ENCODE results near the gene BTBD7. TPM values are rescaled to one million over a fixed set of nuclear protein-coding genes. Genes with fewer than 3 reads are reported as not detected.

The BTBD7 gene
- total RNA-seq, 1 experiment from 2014 or later = 12.7 TPM

DNA sequence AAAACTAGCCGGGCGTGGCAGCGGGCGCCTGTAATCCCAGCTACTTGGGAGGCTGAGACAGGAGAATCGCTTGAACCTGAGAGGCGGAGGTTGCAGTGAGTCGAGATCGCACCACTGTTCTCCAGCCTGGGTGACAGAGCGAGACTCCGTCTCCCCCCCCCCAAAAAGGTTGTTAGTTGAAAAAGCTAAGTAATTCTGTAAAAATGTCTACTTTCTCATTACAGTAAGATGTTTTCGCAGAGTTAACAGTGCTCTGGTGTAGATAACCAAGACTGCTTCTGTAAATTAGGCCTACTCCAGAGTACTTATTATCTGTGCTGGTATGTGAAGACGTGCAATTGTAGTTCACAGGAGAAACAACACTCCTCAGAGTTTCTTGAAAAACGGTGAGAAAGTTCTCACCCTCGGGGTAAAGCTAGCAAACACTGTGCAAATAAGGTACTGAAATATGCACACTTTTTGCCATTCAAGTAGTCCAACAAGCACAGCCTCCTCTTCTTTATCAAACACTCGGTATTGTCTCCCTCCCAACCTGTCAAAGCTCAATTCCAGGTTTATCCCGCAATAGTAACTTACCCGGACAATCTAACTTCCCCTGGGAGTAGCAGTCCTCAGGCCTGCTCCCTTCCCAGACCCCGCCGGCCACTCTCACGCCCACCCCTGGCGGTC, 974 bp downstream of the BTBD7 start:
- peak; percentile 29 for DNase-seq (ENCODE audit: low spot score)
- in situ Hi-C loops (cut with HindIII; ENCODE audit: low sequenced_read_pairs) = no loop called here

DNA sequence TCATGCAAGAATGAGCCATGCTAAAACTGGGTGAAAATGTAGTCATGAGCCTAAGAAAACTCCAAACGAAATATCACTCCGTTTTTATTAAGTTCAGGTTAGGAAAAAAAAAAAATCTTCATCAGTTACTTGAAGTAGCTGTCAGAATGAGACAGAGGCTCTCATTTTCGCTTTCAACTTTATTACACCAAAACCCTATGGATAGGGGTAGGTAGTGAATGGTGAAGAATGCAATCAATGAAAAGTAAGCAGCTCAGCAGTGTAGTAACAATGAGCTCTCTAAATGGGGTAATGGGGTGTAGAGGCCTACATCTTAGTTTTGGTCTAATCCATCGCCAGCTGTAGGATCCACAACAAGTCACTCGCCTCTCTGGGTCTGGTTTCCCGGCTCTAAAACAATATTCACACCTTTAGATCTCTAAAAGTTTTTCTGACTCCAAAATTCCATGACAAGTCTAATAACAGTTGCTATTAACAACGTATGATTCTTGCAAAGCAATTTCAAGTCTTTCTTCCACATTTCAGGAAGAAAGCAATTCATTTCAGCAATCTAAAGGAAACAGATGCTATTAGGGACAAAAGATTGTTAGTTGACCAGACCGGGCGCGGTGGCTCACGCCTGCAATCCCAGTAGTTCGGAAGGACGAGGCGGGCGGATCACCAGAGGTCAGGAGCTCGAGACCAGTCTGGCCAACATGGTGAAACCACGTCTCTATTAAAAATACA, 1.7 kb downstream of the BTBD7 start:
- in situ Hi-C loops (cut with HindIII; ENCODE audit: low sequenced_read_pairs) = no loop called here

DNA sequence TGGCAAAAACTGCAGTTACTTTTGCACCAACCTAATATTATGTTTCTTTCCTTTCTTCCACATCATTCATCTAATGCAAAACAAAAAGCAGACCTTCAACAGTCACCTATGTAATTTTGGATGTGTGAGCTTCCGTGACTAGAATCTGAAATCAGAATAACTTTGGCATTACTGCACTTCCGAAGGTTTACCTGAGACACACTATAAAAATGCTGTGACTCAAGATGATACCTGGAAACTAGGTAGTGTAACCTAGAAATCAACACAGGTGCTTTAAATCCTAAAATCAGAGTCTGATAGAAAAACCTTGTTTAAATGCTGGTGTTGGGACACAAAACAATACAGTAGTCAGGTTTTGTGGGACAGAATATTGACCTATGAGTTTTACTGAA, 2.2 kb downstream of the BTBD7 start:
- DNase-seq (ENCODE audit: low spot score) = no peak
- in situ Hi-C loops (cut with HindIII; ENCODE audit: low sequenced_read_pairs) = no loop called here

More for the DNA sequence above, 1.7 kb downstream of the BTBD7 start:
- no peak for DNase-seq (ENCODE audit: low spot score)

DNA sequence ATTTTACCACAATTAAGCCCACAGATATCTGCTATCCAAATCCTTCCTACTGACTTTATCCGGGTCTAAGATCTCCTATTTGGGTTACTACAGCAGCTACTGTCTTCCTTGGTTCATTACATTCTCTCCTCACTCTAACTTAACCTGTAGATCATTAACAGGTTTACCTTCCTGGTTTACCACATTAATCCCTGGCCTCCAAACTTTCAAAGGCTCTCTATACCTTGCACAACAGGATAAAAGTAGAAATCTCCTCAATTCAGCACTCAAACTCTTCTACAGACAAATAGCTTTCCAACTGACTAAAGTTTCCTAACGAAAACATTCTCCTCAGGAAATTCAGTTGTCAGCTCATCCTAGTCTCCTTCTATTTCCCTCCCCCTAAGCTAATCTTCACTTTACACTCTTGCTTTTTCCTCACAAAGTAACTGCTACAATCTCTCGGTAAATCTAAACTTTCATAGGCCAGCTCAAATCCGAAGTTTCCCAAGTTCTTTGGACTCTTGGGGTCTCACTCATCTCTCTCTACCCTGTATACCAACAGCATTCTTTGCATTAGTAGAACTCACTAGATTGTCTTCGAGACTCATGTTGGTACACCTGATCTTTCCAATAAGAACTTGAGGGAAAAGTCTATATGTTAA, 2.7 kb downstream of the BTBD7 start:
- no peak for DNase-seq (ENCODE audit: low spot score)
- in situ Hi-C loops (cut with HindIII; ENCODE audit: low sequenced_read_pairs) = no loop called here

DNA sequence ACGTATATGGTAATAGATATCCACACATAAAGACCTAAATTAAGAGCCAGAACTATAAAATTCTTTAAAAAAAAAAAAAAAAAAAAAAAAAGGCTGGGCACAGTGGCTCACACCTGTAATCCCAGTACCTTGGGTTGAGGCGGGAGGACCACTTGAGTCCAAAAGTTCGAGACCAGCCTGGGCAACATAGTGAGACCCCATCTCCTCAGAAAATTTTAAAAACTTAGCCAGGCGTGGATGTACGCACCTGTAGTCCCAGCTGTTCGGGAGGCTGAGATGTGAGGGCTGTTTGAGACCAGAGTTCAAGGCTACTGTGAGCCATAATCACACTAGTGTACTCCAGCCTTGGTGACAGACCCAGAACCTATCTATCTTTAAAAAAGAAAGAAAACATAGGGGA, 4.3 kb downstream of the BTBD7 start:
- in situ Hi-C loops (cut with HindIII; ENCODE audit: low sequenced_read_pairs) = no loop called here
- DNase-seq (ENCODE audit: low spot score) = no peak

DNA sequence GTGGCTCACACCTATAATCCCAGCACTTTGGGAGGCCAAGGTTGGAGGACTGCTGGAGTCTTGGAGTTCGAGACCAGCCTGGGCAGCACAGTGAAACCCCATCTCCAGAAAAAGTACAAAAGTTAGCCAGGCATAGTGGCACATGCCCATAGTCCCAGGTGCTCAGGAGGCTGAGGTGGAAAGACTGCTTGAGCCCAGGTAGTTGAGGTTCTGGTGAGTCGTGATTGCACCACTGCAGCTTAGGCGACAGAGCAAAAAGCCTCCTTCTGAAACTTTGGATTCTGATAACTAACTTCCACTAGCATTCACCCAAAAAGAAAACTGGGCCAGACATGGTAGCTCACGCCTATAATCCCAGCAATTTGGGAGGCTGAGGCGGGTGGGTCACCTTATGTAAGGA, 6.6 kb downstream of the BTBD7 start:
- no peak for DNase-seq (ENCODE audit: low spot score)
- in situ Hi-C loops (cut with HindIII; ENCODE audit: low sequenced_read_pairs) = no loop called here

DNA sequence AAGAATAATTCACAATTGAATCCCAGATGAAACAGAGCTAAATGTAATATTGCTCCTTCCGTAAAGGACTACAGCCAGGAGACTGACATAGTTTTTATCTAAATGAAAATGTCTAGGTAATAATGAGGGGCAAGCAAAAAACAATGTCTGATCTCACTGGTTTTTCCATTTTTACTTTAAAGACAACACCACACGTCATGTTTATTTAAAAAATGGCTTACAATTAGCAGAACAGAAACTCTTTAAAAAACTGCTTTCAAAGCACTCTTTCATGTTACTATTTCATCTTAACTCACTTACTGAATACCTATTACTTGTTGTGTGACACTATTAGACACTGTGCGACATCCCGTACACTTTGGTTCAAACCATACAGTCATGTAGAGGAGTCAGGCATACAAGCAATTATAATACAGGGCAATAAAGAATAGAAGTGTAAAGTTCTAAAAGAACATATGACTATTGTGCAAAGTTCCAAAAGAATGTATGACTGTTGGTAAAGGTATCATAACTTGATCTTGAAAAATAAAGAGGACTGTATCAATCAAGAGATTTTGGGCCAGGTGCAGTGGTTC, 9.1 kb downstream of the BTBD7 start:
- no peak for DNase-seq (ENCODE audit: low spot score)
- in situ Hi-C loops (cut with HindIII; ENCODE audit: low sequenced_read_pairs) = no loop called here

DNA sequence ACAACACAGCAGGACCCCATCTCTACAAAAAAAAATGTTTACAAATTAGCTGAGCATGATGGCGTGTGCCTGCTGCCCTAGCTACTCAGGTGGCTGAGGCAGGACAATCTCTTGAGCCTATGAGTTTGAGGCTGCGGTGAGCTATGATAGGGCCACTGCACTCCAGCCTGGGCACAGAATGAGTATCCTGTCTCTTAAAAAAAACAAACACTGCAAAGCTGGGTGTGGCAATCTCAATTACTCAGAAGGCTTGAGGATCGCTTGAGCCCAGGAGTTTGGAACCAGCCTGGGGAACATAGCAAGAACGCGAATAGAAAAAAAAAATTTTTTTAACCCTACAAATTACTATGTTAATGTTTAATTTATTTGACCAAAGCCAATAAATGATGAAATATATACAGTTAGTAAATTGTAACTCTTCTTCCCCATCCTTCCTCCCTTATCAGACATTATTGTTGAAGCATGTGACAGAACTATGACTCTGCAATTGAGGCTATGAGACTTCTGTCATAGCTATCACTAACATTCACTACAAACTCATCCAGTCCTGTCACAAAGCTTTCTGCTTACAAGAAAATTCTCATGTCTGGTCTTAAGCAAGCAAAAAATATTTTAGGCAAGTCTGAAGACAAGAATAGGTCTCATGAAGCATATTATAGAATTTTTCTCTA, 9.8 kb downstream of the BTBD7 start:
- in situ Hi-C loops (cut with HindIII; ENCODE audit: low sequenced_read_pairs) = no loop called here
- DNase-seq (ENCODE audit: low spot score) = no peak

DNA sequence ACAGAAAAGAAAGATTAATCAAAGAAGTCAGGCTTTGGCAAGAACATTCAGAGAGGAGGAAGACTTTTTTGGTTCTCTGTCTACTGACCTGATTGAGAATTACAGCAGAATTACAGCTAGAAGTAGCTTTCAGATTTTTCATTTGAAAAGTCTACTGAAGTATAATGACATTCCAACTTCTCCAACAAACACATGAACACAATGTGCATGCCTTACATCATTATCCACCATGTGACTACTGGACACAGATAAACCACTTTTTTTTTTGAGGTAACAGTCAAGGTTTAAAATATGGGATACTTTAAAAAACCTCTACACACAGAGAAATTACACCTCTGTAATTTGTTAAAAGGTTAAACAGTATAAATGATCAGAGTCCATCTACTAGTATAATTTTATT, 12.3 kb downstream of the BTBD7 start:
- in situ Hi-C loops (cut with HindIII; ENCODE audit: low sequenced_read_pairs) = no loop called here

DNA sequence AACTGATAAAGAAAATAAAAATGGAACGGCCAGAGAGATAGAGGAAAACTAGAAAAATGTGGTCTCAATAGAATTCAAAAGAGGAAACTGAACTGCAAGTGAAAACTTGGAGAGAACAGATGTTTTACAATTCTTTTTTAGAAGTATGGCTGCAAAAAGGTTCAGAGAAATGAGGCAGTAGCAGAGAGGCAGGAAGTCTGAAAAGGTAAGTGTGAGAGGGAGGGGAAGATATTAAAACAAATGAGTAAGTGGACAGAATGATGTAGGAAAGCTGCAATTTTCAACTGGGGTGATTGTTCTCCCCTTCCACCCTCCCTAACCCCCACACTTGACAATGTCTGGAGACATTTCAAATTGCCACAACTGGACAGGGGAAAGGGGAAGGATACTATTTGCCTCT, 12.9 kb downstream of the BTBD7 start:
- in situ Hi-C loops (cut with HindIII; ENCODE audit: low sequenced_read_pairs) = no loop called here
- no peak for DNase-seq (ENCODE audit: low spot score)

More for the DNA sequence above, 12.3 kb downstream of the BTBD7 start:
- DNase-seq (ENCODE audit: low spot score) = no peak

DNA sequence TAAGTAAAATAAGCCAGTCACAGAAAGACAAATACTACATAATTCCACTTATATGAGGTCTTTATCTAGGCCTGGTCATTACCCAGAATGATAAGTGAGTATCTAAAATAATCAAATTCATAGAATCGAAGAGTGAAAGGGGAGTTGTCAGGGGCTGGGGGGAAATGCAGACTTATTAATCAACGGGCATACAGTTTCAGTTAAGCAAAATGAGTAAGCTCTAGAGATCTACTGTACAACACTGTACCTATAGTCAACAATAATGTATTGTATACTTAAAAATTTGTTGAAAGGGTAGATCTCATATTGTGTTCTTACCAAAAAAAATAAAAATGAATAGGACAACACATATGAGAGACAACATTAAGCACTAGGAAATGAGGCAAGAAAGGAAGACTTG, 13.3 kb downstream of the BTBD7 start:
- no peak for DNase-seq (ENCODE audit: low spot score)
- in situ Hi-C loops (cut with HindIII; ENCODE audit: low sequenced_read_pairs) = no loop called here

DNA sequence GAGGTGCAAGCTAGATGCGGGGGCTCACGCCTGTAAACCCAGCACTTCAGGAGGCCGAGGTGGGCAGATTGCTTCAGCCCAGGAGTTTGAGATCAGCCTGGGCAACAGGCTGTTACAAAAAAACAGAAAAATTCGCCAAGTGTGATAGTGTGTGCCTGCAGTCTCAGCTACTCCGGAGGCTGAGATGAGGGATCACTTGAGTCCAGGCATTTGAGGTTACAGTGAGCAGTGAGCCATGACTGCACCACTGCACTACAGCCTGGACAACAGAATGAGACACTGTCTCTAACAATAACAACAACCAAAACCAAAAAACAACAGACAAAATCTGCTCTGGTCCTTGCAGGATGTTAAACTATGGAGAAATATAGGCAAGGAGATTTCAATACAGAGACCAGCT, 13.9 kb downstream of the BTBD7 start:
- DNase-seq (ENCODE audit: low spot score) = no peak
- in situ Hi-C loops (cut with HindIII; ENCODE audit: low sequenced_read_pairs) = no loop called here

DNA sequence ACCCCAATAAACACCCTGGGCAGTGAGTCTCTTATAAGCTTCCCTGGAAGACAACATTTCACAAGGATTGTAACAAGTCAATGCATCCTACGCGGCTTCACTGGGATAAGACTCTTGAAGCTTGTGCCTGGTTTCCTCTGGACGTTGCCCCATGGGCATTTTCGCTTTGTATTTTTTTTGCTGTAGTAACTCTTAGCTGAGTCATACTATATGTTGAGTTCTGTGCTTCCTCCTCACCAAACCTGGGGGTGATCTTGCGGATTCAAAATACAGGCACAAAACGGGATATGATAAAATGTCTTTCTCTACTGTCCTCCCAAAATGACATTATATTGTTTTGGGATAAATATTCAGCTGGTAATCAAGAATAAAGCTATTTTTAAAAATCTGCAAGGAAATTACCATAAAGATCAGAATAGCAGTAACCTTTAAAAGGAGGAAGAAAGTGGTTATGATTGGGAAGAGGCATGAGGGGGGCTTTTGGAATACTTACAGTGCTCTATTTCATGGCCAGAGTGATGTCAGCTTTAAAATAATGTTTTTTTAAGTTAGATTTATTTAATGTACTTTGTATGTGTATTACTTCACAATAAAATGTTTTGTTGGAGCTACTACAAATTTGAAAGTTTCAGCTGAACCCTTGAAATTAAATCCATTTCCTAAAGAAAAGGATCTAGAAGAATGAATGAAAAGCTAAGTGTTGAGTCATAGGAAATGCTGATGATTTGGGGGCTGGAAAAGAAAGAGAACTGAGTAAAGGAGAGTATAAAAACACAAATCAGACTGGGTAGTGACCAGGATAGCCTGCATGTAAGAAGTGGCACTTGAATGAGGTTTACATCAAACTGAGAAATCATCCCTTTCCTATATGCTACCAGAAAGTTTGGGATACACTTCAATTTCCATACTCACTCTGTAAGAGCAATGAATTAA, 14.7 kb downstream of the BTBD7 start:
- no peak for DNase-seq (ENCODE audit: low spot score)

DNA sequence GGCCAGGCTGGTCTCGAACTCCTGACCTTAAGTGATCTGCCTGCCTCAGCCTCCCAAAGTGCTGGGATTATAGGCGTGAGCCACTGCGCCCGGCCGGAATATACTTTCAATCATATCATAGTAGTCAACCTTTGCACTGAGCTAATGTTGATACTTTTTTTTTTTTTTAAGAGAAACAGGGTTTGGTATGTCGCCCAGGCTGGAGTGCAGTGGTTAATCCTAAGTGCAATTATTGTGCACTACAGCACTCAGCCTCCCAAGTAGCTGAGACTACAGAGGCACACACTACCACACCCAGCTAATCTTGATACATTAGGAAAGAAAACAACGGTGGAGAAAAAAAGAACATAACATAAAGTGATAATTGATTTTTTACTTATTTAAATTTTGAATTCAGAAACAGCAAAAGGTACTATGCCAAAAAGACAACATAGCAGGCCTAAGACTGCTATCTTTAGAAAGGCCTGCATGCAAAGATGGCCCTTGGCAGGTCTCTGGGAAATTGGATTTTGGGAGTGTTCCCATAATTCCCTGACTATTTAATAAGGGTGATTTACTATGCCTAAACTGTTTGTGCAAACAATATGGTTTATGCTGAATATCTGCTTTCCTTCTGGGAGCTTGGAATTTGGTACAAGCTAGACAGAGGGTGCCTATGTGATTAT, 15.5 kb downstream of the BTBD7 start:
- DNase-seq (ENCODE audit: low spot score) = no peak
- in situ Hi-C loops (cut with HindIII; ENCODE audit: low sequenced_read_pairs) = no loop called here

More for the DNA sequence above, 14.7 kb downstream of the BTBD7 start:
- in situ Hi-C loops (cut with HindIII; ENCODE audit: low sequenced_read_pairs) = no loop called here

DNA sequence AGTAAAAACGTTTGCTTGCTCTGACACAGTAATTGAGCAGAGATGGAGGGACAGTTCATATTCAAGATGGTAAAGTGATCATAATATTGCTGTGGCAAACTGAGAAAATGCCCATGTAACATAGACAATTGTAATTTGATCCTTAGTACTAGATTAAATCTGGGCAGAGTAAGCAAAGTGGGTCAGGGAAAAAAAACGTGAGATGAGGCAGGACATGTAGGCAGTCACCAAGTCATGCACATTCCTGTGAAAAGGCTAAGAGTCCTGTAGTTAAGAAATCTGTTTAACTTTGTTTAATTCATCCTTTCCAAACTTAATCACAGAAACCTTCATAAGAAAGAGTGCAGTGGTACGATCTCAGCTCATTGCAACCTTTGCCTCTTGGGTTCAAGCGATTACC, 16.1 kb downstream of the BTBD7 start:
- DNase-seq (ENCODE audit: low spot score) = no peak
- in situ Hi-C loops (cut with HindIII; ENCODE audit: low sequenced_read_pairs) = no loop called here

DNA sequence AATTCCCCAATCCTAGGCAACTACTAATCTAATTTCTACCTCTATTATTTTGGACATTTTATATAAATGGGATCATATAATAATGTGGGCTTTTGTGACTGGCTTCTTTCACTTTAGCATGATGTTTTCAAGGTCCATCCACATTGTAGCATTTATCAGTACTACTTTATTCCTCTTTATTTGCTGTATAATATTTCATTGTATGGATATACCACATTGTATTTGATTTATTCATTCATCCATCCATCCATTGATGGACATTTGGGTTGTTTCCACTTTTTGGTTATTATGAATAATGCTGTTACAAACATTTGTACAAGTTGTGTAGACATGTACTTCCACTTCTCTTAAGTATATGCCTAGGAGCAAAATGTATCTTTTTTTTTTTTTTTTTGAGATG, 17.3 kb downstream of the BTBD7 start:
- no peak for DNase-seq (ENCODE audit: low spot score)
- in situ Hi-C loops (cut with HindIII; ENCODE audit: low sequenced_read_pairs) = no loop called here

DNA sequence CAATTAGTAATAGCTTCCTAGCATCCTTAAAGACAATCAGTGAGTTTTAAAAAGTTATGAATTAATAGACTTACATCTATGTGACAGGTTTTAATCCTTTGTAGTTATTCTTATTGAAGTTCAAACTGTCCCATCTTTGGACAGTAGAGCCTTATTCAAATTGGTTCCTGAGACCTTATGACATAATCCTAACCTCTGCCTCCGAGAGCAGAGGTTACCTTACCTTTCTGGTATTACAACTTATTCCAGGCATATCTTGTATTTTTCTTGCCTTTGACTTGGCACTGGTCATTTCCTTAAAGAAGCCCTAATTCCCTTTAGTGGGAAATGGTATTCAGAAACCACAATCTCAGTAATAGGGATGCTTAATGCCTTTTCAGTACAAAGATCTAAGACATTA, 21.8 kb downstream of the BTBD7 start:
- in situ Hi-C loops (cut with HindIII; ENCODE audit: low sequenced_read_pairs) = no loop called here
- no peak for DNase-seq (ENCODE audit: low spot score)

DNA sequence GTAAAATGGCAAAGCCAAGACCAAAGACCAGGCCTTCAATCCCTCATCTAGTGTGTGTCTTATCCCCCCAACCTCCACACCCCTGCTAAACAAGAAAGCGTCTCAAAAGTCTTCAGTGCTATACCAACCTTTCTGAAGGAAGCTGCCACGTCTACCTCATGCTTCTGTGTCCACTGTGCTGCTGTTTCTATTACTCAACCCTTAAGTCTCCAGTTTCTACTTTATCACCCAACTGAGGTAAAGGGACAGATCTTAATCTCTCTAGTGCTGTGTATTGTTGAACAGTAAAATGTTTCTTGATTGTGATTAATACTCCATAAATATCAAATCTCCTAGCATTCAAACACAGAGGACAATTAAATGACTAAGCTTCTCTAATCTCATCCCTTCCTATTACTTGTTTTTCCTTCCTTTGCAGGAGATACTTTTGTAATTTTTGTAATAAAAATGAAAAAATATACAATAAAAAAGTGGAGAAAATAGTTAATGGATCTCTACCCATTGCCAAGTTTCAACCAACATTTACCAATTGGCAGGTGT, 23.3 kb downstream of the BTBD7 start:
- in situ Hi-C loops (cut with HindIII; ENCODE audit: low sequenced_read_pairs) = no loop called here

More for the DNA sequence above, 23.3 kb downstream of the BTBD7 start:
- no peak for DNase-seq (ENCODE audit: low spot score)

Data from G401 (cell line).